LNCaP clone FGC (cell line): ENCODE measurements around the gene ARFGEF2.

Experiments
- DNase-seq: peaks from one replicate; pipeline ENCODE4 v3.0.0-alpha.2; 2011; ENCODE audit warnings: low read depth
- H3K4me3 ChIP-seq: 2 replicates; pipeline ENCODE4 v1.5.1; 2011; ENCODE audit warnings: mild to moderate bottlenecking, low read depth, low read length, control low read depth
- TF ChIP-seq, protein P1 (sequence below): IDR thresholded peaks from 2 replicates; pipeline ENCODE4 v1.5.1; 2012; ENCODE audit warnings: mild to moderate bottlenecking; ENCODE audit not compliant: control insufficient read depth, insufficient read depth; ENCODE audit errors: extremely low read depth

ARFGEF2 gene

DNA sequence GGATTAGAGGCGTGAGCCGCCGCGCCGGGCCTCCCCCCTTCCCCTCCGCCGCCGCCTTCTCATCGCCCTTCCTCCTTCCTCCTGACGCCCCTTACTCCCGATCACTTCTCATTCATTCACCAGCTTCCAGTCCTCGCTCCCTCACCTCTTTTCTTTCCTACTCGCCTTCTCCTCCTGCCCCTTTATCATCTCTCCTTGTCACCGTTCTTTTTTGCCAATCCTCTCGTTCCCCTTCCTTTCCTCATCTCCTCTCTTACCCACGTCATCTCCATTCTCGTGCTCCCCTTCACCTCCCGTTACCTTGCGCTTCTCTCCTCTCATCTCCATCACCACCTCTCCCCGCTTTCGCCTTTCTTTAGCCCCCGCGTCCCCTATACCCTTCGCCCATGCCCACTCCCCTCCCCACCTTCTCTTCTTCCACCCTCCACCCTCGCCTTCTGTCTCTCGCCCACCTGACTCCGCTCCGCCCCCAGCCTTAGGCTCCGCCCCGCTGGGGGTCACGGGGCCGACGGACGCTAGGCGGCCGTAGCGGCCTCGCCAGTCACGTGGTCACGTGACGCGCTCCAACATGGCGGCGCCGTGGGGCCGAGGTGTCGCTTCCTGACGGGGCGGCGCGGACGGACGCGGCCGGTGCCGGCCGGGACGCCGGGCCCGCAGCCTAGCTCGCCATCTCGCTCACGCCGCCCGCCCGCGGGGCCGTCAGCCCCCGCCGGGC is at the start of gene ARFGEF2:
Gene ARFGEF2, plus strand, starts transcription at position 544 of the 715 bp plus-strand sequence. CDS start 179 bp downstream, outside the sequence.
- peak within 1 kb of the TSS; percentile 97 for H3K4me3 ChIP-seq
- TF ChIP-seq, protein P1, sequence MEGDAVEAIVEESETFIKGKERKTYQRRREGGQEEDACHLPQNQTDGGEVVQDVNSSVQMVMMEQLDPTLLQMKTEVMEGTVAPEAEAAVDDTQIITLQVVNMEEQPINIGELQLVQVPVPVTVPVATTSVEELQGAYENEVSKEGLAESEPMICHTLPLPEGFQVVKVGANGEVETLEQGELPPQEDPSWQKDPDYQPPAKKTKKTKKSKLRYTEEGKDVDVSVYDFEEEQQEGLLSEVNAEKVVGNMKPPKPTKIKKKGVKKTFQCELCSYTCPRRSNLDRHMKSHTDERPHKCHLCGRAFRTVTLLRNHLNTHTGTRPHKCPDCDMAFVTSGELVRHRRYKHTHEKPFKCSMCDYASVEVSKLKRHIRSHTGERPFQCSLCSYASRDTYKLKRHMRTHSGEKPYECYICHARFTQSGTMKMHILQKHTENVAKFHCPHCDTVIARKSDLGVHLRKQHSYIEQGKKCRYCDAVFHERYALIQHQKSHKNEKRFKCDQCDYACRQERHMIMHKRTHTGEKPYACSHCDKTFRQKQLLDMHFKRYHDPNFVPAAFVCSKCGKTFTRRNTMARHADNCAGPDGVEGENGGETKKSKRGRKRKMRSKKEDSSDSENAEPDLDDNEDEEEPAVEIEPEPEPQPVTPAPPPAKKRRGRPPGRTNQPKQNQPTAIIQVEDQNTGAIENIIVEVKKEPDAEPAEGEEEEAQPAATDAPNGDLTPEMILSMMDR, result 0 out of 2 replicates have a peak, but pooled peaks have one; percentile 9
- peak; percentile 63 for DNase-seq

DNA sequence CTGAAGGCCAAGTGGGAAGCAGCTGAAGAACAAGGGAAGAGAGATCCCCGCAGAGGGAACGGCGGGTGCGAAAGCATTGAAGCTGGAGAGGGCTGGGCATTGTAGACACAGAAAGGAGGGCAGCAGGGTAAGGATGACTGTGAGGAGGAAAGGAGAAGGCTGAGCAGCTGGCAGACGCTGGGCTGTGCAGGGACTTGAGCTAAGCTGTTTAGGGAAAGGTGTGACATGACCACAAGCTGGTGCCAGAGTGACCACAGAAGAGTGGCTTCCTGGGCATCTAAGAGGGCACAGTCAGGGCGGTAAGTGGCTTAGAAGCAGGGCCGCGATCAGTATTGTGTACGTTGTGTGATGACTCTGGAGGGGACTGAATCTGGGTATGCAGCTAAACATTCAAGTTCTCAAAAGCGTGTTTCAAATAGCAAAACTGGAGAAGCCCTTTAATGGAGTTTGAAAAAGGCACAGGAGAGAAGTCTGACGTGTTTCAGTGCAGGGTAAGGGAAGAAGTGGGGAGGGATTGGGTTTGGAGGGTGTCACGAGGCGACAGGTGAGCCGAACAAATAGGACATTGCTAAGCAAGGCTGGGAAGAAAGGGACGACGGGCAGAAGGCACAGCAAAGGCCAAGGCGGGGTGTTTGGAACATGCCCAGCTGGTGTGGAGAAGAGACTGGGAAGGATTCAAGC is 46.1 kb upstream of the ARFGEF2 start:
- no peak overlapping the region for H3K4me3 ChIP-seq
- no peak for DNase-seq
- TF ChIP-seq, protein P1, result no peak

DNA sequence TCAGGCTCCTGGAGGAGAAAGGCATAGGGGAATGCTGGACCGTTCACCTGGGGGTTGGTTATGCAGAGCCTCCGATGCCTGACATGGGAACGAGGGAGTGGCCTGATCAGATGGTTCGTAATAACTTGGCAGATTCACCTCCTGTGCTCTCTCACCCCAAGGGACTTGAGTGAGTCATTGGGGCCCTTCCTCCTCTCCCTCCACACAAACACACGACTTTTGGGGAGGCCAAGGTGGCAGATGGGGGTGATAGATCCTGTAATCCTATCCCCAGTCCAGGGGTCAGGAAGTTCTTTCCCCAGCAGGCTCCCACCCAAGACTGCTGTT is 45.6 kb upstream of the ARFGEF2 start:
- no peak for DNase-seq
- no peak overlapping the region for H3K4me3 ChIP-seq
- TF ChIP-seq, protein P1, result no peak

DNA sequence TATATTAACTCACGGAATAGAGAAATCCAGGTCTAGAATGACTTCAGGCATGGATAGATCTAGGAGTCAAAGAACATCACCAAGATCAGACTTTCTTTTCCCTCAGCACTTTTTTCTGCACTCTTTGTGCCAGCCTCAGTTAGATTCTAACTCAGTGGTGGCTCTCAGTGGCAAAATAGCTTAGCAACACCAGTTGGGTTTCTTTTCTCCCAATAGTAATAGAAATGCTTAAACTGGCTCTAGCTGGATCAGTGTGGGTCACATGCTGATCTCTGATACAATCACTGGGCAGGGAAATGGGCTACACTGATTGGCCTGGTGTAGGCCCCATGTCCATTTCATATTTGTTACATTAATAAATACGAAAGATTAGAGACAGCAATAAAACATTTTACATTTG is 44.2 kb upstream of the ARFGEF2 start:
- no peak overlapping the region for H3K4me3 ChIP-seq

DNA sequence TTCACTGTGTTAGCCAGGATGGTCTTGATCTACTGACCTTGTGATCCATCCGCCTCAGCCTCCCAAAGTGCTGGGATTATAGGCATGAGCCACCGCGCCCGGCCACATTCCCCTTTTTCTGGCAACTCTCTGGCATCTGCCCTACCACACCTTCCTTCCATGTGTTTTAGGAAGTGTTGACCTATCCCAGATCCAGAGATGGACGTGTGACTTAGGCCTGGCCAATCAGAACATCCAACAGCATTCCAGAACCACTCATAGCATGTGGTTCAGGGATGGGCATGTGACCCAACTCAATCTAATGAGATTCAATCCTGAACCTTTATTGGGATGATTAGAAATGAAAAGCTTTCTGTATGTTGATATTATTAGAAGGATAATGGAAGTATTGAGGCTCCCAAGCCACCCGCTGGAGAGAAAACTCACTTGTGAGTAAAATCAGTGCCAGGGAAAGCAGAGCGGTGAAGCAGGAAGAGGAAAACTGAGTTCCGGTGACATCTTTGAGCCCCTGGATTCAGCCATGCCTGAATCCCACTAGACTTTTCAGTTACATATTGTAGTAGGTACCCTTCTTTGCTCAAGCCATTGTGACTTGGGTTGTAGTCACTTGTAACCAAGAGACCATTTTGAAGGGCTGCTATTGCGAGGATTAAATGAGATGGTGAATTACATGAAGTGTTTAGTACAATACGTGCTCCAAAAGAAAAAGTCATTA is 42.8 kb upstream of the ARFGEF2 start:
- H3K4me3 ChIP-seq, result no peak overlapping the region
- DNase-seq, result no peak
- TF ChIP-seq, protein P1, result no peak

More for the DNA sequence above, 44.2 kb upstream of the ARFGEF2 start:
- TF ChIP-seq, protein P1, result no peak
- DNase-seq, result no peak

DNA sequence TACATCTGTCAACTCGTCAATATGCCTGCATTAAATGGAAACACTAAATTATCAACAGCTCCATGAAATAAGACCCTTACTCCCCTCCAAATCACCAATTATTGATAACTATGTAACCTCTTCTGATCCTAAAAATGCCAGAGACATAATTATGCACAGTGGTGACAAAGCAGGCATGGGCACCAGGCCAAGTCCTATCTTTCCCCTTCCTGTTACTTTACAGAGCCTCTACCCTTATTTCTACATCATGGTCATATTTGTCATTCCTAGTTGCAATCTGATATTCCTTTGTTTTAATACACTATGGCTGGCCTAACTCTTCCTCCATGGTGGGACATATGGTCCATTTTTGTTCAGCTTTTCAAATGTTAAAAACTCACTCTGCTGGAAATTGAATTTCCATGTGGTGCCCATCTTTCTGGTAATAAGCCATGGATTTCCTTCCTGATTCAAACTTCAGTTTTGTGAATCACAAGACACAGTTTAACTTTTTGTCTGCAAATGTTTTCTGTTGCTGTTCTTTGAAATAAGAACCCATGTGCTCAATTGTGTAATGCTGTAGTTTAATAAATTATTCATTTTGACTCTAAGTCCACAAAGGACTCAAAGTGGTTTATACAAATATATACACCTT is 41.8 kb upstream of the ARFGEF2 start:
- no peak for DNase-seq
- H3K4me3 ChIP-seq, result no peak overlapping the region
- TF ChIP-seq, protein P1, result no peak
